Neural progenitor cell (in vitro differentiated cells): ENCODE data around the gene MYO1E.

Experiments
- EZH2 ChIP-seq: fragments of 200-600 bp; sonication (generic); IDR thresholded peaks from 2 replicates; pipeline ENCODE4 v1.6.1; 2017; ENCODE audit warnings: antibody characterized with exemption, mild to moderate bottlenecking, moderate library complexity
- EZH2phosphoT487 ChIP-seq: fragments of 200-600 bp; sonication (generic); IDR thresholded peaks from 2 replicates; pipeline ENCODE4 v1.6.1; 2017; ENCODE audit warnings: antibody characterized with exemption
- TF ChIP-seq, protein P1 (sequence below): fragments of 200-600 bp; sonication (generic); IDR thresholded peaks from 2 replicates; pipeline ENCODE4 v1.5.1; 2017; ENCODE audit warnings: antibody characterized with exemption, mild to moderate bottlenecking

DNA sequence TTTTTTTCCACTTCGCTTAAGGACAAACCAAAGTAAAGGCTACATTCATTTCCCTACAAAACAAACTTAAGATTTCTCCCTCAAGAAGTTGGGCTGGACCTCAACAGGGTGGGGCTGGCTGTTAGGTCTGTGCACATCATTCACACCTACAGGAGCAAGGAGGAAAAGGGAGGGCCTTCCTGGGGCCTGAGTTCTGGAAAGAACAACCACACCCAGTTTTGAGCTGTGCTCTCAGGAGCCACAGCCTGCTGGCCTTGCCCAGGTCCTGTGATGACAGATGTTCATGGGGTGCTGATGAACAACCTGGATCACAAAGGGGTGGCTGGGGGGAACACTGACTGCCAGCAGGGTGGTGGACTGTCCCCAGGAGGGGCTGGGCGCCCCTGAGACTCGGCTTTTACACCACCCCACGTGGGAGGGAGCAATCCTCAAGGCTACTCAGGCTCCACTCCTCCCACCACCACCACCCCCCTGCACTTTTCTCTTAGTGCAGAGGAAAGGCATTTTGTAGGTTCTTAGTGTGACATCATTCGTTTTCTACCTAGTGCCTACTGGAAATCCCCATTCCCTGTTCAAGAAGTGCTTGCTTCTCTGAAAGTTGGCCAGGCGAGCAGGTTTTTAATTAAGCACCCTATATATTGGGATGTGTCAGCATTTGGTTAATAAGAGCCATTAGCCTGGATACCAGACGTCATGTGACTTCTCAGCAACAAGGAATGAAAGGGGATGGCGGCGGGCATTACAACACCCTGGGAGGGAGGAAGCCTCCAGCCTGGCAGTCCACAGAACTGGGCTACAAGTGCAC is 232.0 kb downstream of the MYO1E start:
- TF ChIP-seq, protein P1, sequence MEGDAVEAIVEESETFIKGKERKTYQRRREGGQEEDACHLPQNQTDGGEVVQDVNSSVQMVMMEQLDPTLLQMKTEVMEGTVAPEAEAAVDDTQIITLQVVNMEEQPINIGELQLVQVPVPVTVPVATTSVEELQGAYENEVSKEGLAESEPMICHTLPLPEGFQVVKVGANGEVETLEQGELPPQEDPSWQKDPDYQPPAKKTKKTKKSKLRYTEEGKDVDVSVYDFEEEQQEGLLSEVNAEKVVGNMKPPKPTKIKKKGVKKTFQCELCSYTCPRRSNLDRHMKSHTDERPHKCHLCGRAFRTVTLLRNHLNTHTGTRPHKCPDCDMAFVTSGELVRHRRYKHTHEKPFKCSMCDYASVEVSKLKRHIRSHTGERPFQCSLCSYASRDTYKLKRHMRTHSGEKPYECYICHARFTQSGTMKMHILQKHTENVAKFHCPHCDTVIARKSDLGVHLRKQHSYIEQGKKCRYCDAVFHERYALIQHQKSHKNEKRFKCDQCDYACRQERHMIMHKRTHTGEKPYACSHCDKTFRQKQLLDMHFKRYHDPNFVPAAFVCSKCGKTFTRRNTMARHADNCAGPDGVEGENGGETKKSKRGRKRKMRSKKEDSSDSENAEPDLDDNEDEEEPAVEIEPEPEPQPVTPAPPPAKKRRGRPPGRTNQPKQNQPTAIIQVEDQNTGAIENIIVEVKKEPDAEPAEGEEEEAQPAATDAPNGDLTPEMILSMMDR, result no peak
- TF ChIP-seq EZH2 (no peak), EZH2phosphoT487 (no peak)
